Lung (tissue), 12 donors: ENCODE measurements around the gene NCAM1. TPM values are rescaled to one million over a fixed set of nuclear protein-coding genes. Genes with fewer than 3 reads are reported as not detected.

Experiments
- ATAC-seq: fragments of 200-7000 bp; cut with Tn5 transposase; one replicate; pipeline ENCODE4 v1.9.1; 2020; ENCODE audit warnings: moderate number of reproducible peaks; ENCODE audit not compliant: insufficient read depth, low FRiP score
- DNase-seq, 3 donors: peaks; one replicate each; pipeline ENCODE4 v3.0.0-alpha.2; 2013 to 2017
- H3K27ac ChIP-seq, 2 donors: one replicate each; pipeline ENCODE4 v1.5.1; 2013; ENCODE audit warnings: mild to moderate bottlenecking in 2 of 2, moderate library complexity in 2 of 2, control low read depth in 1 of 2, inconsistent platforms in 1 of 2, low read depth in 1 of 2, low read length in 1 of 2
- H3K27me3 ChIP-seq, 3 donors: one replicate each; pipeline ENCODE4 v1.5.1; 2013; ENCODE audit warnings: low read length in 2 of 3; ENCODE audit not compliant: control insufficient read depth in 3 of 3, insufficient read depth in 3 of 3
- H3K36me3 ChIP-seq, 4 donors: one replicate each; pipeline ENCODE4 v1.5.1; 2013; ENCODE audit warnings: low read length in 4 of 4, mild to moderate bottlenecking in 1 of 4, moderate library complexity in 1 of 4; ENCODE audit not compliant: control insufficient read depth in 4 of 4, insufficient read depth in 4 of 4
- H3K4me1 ChIP-seq, 5 donors: one replicate each; pipeline ENCODE4 v1.5.1; 2013; ENCODE audit warnings: low read length in 5 of 5, mild to moderate bottlenecking in 2 of 5, moderate library complexity in 1 of 5; ENCODE audit not compliant: control insufficient read depth in 5 of 5, insufficient read depth in 5 of 5
- H3K4me3 ChIP-seq: one replicate; pipeline ENCODE4 v1.5.1; 2013; ENCODE audit warnings: mild to moderate bottlenecking, control low read depth, moderate library complexity
- H3K9ac ChIP-seq, 2 donors: one replicate each; pipeline ENCODE4 v1.5.1; 2013; ENCODE audit warnings: low read length in 2 of 2, control low read depth in 1 of 2; ENCODE audit not compliant: insufficient read depth in 1 of 2
- H3K9me3 ChIP-seq, 4 donors: one replicate each; pipeline ENCODE4 v1.5.1; 2013; ENCODE audit warnings: low read length in 3 of 4, mild to moderate bottlenecking in 1 of 4, moderate library complexity in 1 of 4; ENCODE audit not compliant: control insufficient read depth in 4 of 4, insufficient read depth in 3 of 4
- WGBS, 2 donors: extraction: QIAGEN DNeasy Blood & Tissue Kit; methylation state at CpG; one replicate each; pipeline ENCODE4 v1.1.7; 2013; 5-methylcytosine and 5-hydroxymethylcytosine counted together
- polyA plus RNA-seq, 2 donors: library from polyadenylated mRNA; stranded (reverse); fragments of 200-250 nt; gene quantifications; one replicate each; pipeline ENCODE4 v1.2.1, GENCODE V29; 2013
- total RNA-seq, 2 donors: library from RNA; depleted of rRNA in 1 of 2; stranded (reverse); fragments of >200 nt in 1 of 2; gene quantifications; one replicate each; pipeline ENCODE4 v1.2.1, GENCODE V29; 2014 to 2021
- TF ChIP-seq, protein P1 (sequence below): IDR thresholded peaks from 2 replicates; pipeline ENCODE4 v1.5.1; 2012; ENCODE audit warnings: mild to moderate bottlenecking; ENCODE audit errors: control extremely low read depth, extremely low read depth
- donor health status: control.
- donor health status: control.
- donor health status: Bipolar disorder and iron deficiency.
- donor health status: healthy.
- donor health status: DM: yes; HTN: yes; CAD: no.

NCAM1 gene
- total and polyA plus RNA-seq, 4 donors, result 0.28 to 36.5 (median 2.4) TPM

DNA sequence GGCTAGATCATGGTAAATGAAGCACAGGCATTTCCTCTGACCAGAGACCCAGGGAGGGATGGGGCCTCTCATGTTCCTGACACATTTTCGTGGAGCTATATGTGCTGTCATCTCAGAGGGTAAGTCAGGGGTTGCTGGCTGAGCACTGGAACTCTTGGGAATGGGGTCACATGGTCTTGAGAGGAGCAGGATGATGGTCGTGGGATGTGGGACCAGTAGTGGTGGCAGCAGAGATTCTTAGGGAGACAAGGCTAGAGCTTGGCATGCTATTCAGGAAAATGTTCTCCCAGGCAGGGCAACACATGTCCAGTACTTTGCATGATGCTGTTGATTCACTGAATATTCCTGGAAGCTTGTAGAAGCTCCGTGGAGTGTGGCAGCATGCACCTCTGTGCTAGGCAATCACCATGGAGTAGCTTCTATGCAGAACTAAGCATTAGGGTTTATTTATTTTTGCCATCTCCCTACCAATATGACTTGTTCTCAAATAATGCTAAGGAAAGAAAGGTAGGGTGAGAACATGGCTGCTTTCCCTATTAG, 321.7 kb downstream of the NCAM1 start:
- 67 to 69% methylated on average over 3 of the region's 3 CpGs for WGBS, 2 donors
- Histone ChIP-seq H3K4me3 (no peak overlapping the region), H3K9ac (no peak overlapping the region), H3K9me3 (peaks cover 0 to 2% (median 0%) of the 10 kb centered on the region in 4 donors), H3K4me1 (peaks cover 0 to 7% (median 0%) of the 10 kb centered on the region in 5 donors), H3K27ac (no peak overlapping the region), H3K27me3 (no peaks in the 10 kb centered on the region), H3K36me3 (no peaks in the 10 kb centered on the region)
- ATAC-seq (no peak), DNase-seq (no peak)
- TF ChIP-seq, protein P1, sequence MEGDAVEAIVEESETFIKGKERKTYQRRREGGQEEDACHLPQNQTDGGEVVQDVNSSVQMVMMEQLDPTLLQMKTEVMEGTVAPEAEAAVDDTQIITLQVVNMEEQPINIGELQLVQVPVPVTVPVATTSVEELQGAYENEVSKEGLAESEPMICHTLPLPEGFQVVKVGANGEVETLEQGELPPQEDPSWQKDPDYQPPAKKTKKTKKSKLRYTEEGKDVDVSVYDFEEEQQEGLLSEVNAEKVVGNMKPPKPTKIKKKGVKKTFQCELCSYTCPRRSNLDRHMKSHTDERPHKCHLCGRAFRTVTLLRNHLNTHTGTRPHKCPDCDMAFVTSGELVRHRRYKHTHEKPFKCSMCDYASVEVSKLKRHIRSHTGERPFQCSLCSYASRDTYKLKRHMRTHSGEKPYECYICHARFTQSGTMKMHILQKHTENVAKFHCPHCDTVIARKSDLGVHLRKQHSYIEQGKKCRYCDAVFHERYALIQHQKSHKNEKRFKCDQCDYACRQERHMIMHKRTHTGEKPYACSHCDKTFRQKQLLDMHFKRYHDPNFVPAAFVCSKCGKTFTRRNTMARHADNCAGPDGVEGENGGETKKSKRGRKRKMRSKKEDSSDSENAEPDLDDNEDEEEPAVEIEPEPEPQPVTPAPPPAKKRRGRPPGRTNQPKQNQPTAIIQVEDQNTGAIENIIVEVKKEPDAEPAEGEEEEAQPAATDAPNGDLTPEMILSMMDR, result no peak

DNA sequence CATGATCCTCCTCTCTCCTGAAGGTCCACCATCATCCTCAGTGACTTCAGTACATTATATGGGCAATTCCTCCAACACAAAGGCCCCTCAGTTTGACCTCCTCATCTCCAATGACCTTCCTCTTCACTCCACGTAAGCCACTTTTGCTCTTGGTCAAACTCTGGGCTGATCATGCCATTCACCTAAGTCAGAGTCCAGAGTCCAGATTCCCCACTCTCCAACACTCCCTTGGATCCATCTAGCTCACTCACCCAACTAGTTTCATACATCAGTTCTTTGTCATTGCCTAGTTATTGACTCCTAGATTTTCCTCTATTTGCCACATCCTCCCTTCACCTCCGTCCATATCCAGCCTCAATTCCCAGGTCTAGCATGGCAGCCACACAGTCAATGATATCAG, 322.7 kb downstream of the NCAM1 start:
- Histone ChIP-seq H3K9ac (no peak overlapping the region), H3K4me3 (no peak overlapping the region), H3K27ac (no peak overlapping the region), H3K9me3 (peaks cover 0 to 2% (median 0%) of the 10 kb centered on the region in 4 donors), H3K4me1 (peaks cover 0 to 13% (median 0%) of the 10 kb centered on the region in 5 donors), H3K36me3 (no peaks in the 10 kb centered on the region), H3K27me3 (no peaks in the 10 kb centered on the region)
- no peak for DNase-seq
- WGBS, 2 donors, result 84 to 85% methylated on average over 2 of the region's 2 CpGs
- no peak for ATAC-seq
- TF ChIP-seq, protein P1, result no peak

DNA sequence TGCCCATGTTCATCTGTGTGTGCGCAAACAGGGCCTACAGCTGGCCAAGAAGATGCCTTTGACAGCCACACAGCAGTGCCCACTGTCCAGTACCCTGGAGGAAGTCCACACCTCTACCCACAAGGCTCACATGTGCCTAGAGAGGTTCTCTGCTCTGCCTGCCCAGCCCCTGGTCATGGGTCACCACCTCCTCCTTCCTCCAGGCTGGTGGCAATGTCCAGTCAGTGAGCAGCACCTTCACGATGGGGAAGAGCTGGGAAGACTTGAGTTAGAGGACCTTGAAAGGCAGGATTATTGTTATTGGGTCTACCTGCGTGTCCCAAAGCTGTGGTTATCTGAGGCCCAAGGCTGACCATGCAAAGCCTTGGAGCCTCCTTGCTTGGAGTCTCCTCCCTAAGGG, 324.8 kb downstream of the NCAM1 start:
- 87 to 95% methylated on average over 3 of the region's 3 CpGs for WGBS, 2 donors
- DNase-seq, result no peak
- no peak overlapping the region for H3K9ac ChIP-seq
- H3K4me1 ChIP-seq, result peaks cover 0 to 13% (median 0%) of the 10 kb centered on the region in 5 donors
- no peak overlapping the region for H3K4me3 ChIP-seq
- no peaks in the 10 kb centered on the region for H3K27me3 ChIP-seq
- peaks cover 0 to 2% (median 0%) of the 10 kb centered on the region in 4 donors for H3K9me3 ChIP-seq
- no peak overlapping the region for H3K27ac ChIP-seq
- ATAC-seq, result no peak
- TF ChIP-seq, protein P1, result no peak
- no peaks in the 10 kb centered on the region for H3K36me3 ChIP-seq
